IMR-90 (cell line): Measurements from ENCODE around the gene DTHD1.

ENCODE experiments used
- BHLHE40 ChIP-seq: fragments of 150-350 bp; IDR thresholded peaks from 2 replicates; pipeline ENCODE4 v1.6.1; 2016; ENCODE audit warnings: mild to moderate bottlenecking, low read depth, low read length
- CEBPB ChIP-seq: IDR thresholded peaks from 2 replicates; pipeline ENCODE4 v1.6.1; 2012; ENCODE audit warnings: low read depth, low read length, improper control_type of control experiment
- CTCF ChIP-seq: conservative IDR thresholded peaks from 2 replicates; pipeline ENCODE4 v1.5.1; 2012; ENCODE audit warnings: mild to moderate bottlenecking, low read depth, low read length, improper control_type of control experiment
- FOS ChIP-seq: fragments of 150-350 bp; IDR thresholded peaks from 2 replicates; pipeline ENCODE4 v1.6.1; 2016; ENCODE audit warnings: low read depth, low read length
- MXI1 ChIP-seq: IDR thresholded peaks from 2 replicates; pipeline ENCODE4 v1.6.1; 2012; ENCODE audit warnings: low read depth, mild to moderate bottlenecking, low read length, moderate library complexity, borderline replicate concordance
- NFE2L2 ChIP-seq: fragments of 150-350 bp; IDR thresholded peaks from 2 replicates; pipeline ENCODE4 v1.6.1; 2016; ENCODE audit warnings: low read depth, mild to moderate bottlenecking, low read length
- POLR2A ChIP-seq: IDR thresholded peaks from 2 replicates; pipeline ENCODE4 v1.6.1; 2012; ENCODE audit warnings: mild to moderate bottlenecking, low read depth, low read length
- RAD21 ChIP-seq: IDR thresholded peaks from 2 replicates; pipeline ENCODE4 v1.6.1; 2012; ENCODE audit warnings: low read length, improper control_type of control experiment
- RFX5 ChIP-seq: IDR thresholded peaks from 2 replicates; pipeline ENCODE4 v1.8.0; 2012; ENCODE audit warnings: low read depth, mild to moderate bottlenecking, low read length, moderate library complexity
- SMC3 ChIP-seq: fragments of 150-350 bp; IDR thresholded peaks from 2 replicates; pipeline ENCODE4 v1.6.1; 2016; ENCODE audit warnings: low read depth, mild to moderate bottlenecking, antibody characterized with exemption, low read length, moderate library complexity
- USF2 ChIP-seq: fragments of 150-350 bp; IDR thresholded peaks from 2 replicates; pipeline ENCODE4 v1.6.1; 2017; ENCODE audit warnings: mild to moderate bottlenecking, antibody characterized with exemption, low read length, low read depth
- TF ChIP-seq, protein P1 (sequence below): fragments of 150-350 bp; IDR thresholded peaks from 2 replicates; pipeline ENCODE4 v1.6.1; 2016; ENCODE audit warnings: low read depth, mild to moderate bottlenecking, low read length, moderate library complexity, borderline replicate concordance

GRCh38 chr4:36254371-36254770 is 27.0 kb upstream of the DTHD1 start:
- no peak for TF ChIP-seq CTCF
- no peak for TF ChIP-seq NFE2L2
- TF ChIP-seq RAD21 = no peak
- TF ChIP-seq USF2 = no peak
- TF ChIP-seq MXI1 = no peak
- no peak for TF ChIP-seq POLR2A
- no peak for TF ChIP-seq BHLHE40
- TF ChIP-seq, protein P1, sequence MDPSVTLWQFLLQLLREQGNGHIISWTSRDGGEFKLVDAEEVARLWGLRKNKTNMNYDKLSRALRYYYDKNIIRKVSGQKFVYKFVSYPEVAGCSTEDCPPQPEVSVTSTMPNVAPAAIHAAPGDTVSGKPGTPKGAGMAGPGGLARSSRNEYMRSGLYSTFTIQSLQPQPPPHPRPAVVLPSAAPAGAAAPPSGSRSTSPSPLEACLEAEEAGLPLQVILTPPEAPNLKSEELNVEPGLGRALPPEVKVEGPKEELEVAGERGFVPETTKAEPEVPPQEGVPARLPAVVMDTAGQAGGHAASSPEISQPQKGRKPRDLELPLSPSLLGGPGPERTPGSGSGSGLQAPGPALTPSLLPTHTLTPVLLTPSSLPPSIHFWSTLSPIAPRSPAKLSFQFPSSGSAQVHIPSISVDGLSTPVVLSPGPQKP = no peak
- TF ChIP-seq CEBPB = no peak
- no peak for TF ChIP-seq FOS
- no peak for TF ChIP-seq SMC3
- TF ChIP-seq RFX5 = no peak
